ENCODE results near the gene AGMO.

DNA sequence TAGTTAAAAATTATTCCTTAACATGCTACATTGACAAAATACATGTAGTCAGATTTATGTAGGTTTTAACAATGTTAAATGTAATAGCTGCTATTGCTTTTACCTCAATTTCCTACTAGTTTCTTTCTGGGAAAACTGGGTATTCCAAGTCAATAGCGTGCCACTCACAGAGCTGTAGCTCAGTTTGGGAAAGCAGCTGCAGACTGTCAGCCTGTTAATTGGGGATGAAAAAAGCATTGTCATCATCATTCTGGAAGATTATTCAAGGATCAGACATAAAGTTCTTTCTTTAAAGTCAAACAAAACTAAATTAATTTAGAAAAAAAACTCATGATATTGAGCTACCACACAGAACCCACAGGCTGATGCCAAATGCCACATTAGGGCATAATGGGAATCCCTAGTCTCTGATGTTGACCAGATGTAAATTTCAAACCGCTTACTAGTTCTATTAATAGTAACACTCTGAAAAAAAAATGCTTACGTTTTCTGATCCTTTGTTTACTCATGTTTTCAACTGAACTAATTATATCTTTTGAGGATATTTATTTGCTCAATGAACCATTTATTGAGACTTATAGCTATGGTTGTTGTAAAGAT lies 19.6 kb upstream of the AGMO start:
- TF ChIP-seq, protein P1, sequence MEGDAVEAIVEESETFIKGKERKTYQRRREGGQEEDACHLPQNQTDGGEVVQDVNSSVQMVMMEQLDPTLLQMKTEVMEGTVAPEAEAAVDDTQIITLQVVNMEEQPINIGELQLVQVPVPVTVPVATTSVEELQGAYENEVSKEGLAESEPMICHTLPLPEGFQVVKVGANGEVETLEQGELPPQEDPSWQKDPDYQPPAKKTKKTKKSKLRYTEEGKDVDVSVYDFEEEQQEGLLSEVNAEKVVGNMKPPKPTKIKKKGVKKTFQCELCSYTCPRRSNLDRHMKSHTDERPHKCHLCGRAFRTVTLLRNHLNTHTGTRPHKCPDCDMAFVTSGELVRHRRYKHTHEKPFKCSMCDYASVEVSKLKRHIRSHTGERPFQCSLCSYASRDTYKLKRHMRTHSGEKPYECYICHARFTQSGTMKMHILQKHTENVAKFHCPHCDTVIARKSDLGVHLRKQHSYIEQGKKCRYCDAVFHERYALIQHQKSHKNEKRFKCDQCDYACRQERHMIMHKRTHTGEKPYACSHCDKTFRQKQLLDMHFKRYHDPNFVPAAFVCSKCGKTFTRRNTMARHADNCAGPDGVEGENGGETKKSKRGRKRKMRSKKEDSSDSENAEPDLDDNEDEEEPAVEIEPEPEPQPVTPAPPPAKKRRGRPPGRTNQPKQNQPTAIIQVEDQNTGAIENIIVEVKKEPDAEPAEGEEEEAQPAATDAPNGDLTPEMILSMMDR (IDR thresholded peaks at IDR 0.05; ENCODE audit: insufficient read depth, low read depth, low read length), result no peak
- no peak for TF ChIP-seq EZH2 (IDR thresholded peaks at IDR 0.05; ENCODE audit: insufficient read depth, low read length)
